Hepatocyte (in vitro differentiated cells): ENCODE data around the gene PPP1CC.

Experiments
- CTCF ChIP-seq: fragments of 200-600 bp; sonication (generic); IDR thresholded peaks from 2 replicates; pipeline ENCODE4 v1.5.1; 2016; ENCODE audit warnings: antibody characterized with exemption, mild to moderate bottlenecking; ENCODE audit not compliant: poor library complexity
- EZH2 ChIP-seq: fragments of 200-600 bp; sonication (generic); IDR thresholded peaks from 2 replicates; pipeline ENCODE4 v1.6.1; 2016; ENCODE audit warnings: antibody characterized with exemption, mild to moderate bottlenecking, borderline replicate concordance
- EZH2phosphoT487 ChIP-seq: fragments of 200-600 bp; sonication (generic); IDR thresholded peaks from one replicate; pipeline ENCODE4 v1.6.1; 2018; ENCODE audit warnings: antibody characterized with exemption, mild to moderate bottlenecking, low read depth, moderate library complexity; ENCODE audit not compliant: unreplicated experiment, severe bottlenecking

- TF ChIP-seq CTCF (no peak), EZH2 (no peak), EZH2phosphoT487 (no peak)
Observed at GRCh38 chr12:110677206-110677911, 65.3 kb downstream of the PPP1CC start.
